SK-N-SH (cell line): ENCODE data around the gene KLHDC8A. TPM values are rescaled to one million over a fixed set of nuclear protein-coding genes. Genes with fewer than 3 reads are reported as not detected.
A peak's percentile ranks its signal among the peaks of the same experiment; 100 is the strongest.

Source experiments
- CTCF ChIA-PET: fragments of 300-600, 350-600 bp; formaldehyde crosslinking; extraction: SDS; loops from one replicate; lab custom pipeline; 2021; lab: Yijun Ruan, JAX
- POLR2A ChIA-PET: fragments of 350-600 bp; sonication (Branson Sonifier 250); formaldehyde crosslinking; extraction: SDS; loops from one replicate; lab custom pipeline; 2020; ENCODE audit warnings: antibody characterized with exemption, inconsistent platforms; lab: Yijun Ruan, JAX
- DNase-seq: peaks from one replicate; pipeline ENCODE4 v3.0.0; 2012
- H2AFZ ChIP-seq: fragments of 200-600 bp; sonication (generic); 2 replicates; pipeline ENCODE4 v1.8.1; 2016; ENCODE audit warnings: antibody characterized with exemption, mild to moderate bottlenecking, low read depth
- H3F3A ChIP-seq: fragments of 200-600 bp; sonication (generic); replicated peaks from 2 replicates; pipeline ENCODE3; 2016; ENCODE audit warnings: antibody characterized with exemption, mild to moderate bottlenecking; ENCODE audit not compliant: insufficient read depth
- H3K27ac ChIP-seq, 2 experiments: fragments of 200-500 bp in 1 of 2; fragments of 200-600 bp in 1 of 2; sonication (Bioruptor generic) in 1 of 2; sonication (generic), shearing (Covaris generic) in 1 of 2; 2 replicates each; pipeline versions ENCODE4 v1.5.1 to v1.6.1; 2014 to 2016; ENCODE audit warnings: low read depth in 2 of 2, inconsistent platforms in 1 of 2, low read length in 1 of 2, mild to moderate bottlenecking in 1 of 2, mixed read lengths in 1 of 2
- H3K27me3 ChIP-seq: fragments of 200-600 bp; sonication (generic), shearing (Covaris generic); 2 replicates; pipeline ENCODE4 v1.6.1; 2016; ENCODE audit warnings: mixed run types; ENCODE audit not compliant: insufficient read depth
- H3K36me3 ChIP-seq, 2 experiments: fragments of 200-500 bp in 1 of 2; fragments of 200-600 bp in 1 of 2; sonication (Bioruptor generic) in 1 of 2; sonication (generic) in 1 of 2; replicated peaks in 1 of 2; 2 replicates each; pipeline versions ENCODE3 to v1.5.1; 2014 to 2016; ENCODE audit warnings: low read length in 1 of 2, mild to moderate bottlenecking in 1 of 2; ENCODE audit not compliant: insufficient read depth in 2 of 2, control insufficient read depth in 1 of 2
- H3K4me1 ChIP-seq, 2 experiments: fragments of 200-500 bp in 1 of 2; fragments of 200-600 bp in 1 of 2; sonication (Bioruptor generic) in 1 of 2; sonication (generic), shearing (Covaris generic) in 1 of 2; 2 replicates each; pipeline versions ENCODE4 v1.5.1 to v1.6.1; 2014 to 2016; ENCODE audit warnings: low read depth in 1 of 2, low read length in 1 of 2, mixed run types in 1 of 2; ENCODE audit not compliant: insufficient read depth in 2 of 2, control insufficient read depth in 1 of 2
- H3K4me2 ChIP-seq: fragments of 200-600 bp; sonication (generic), shearing (Covaris generic); 2 replicates; pipeline ENCODE4 v1.6.1; 2017; ENCODE audit warnings: mixed run types
- H3K4me3 ChIP-seq, 2 experiments: fragments of 200-500 bp in 1 of 2; fragments of 200-600 bp in 1 of 2; sonication (Bioruptor generic) in 1 of 2; sonication (generic), shearing (Covaris generic) in 1 of 2; 2 replicates each; pipeline versions ENCODE4 v1.5.1 to v1.8.1; 2014 to 2016; ENCODE audit warnings: low read depth in 2 of 2, inconsistent platforms in 1 of 2, low read length in 1 of 2, mild to moderate bottlenecking in 1 of 2, mixed read lengths in 1 of 2, moderate library complexity in 1 of 2
- H3K79me2 ChIP-seq: fragments of 200-600 bp; sonication (generic); 2 replicates; pipeline ENCODE4 v1.8.1; 2017; ENCODE audit warnings: mild to moderate bottlenecking; ENCODE audit not compliant: insufficient read depth
- H3K9ac ChIP-seq: fragments of 200-600 bp; sonication (generic); 2 replicates; pipeline ENCODE4 v1.6.1; 2017; ENCODE audit warnings: mixed run types
- H3K9me2 ChIP-seq: fragments of 200-600 bp; sonication (generic); 2 replicates; pipeline ENCODE4 v1.6.1; 2017; ENCODE audit warnings: mixed run types
- H3K9me3 ChIP-seq: fragments of 200-600 bp; sonication (generic); 2 replicates; pipeline ENCODE4 v1.6.1; 2017; ENCODE audit warnings: mixed run types, mild to moderate bottlenecking, moderate library complexity
- H4K20me1 ChIP-seq: fragments of 200-600 bp; sonication (generic); 2 replicates; pipeline ENCODE4 v1.6.1; 2017; ENCODE audit warnings: mild to moderate bottlenecking, mixed run types; ENCODE audit not compliant: insufficient read depth
- FOXJ3 ChIP-seq: sonication (generic); formaldehyde crosslinking; IDR thresholded peaks from 2 replicates; pipeline ENCODE4 v1.5.1; 2020; ENCODE audit warnings: mild to moderate bottlenecking, missing genetic modification reagents
- GATA2 ChIP-seq: sonication (generic); formaldehyde crosslinking; IDR thresholded peaks from 2 replicates; pipeline ENCODE4 v1.5.0; 2020; ENCODE audit warnings: mild to moderate bottlenecking, missing genetic modification reagents
- JUND ChIP-seq: IDR thresholded peaks from 2 replicates; pipeline ENCODE4 v1.4.0; 2012
- MEF2A ChIP-seq: IDR thresholded peaks from 2 replicates; pipeline ENCODE4 v1.4.0; 2012; ENCODE audit warnings: low read depth, borderline replicate concordance
- MXI1 ChIP-seq: IDR thresholded peaks from 2 replicates; pipeline ENCODE4 v1.6.1; 2012; ENCODE audit warnings: mild to moderate bottlenecking, low read depth, low read length, improper control_type of control experiment
- POLR2AphosphoS5 ChIP-seq: IDR thresholded peaks from 2 replicates; pipeline ENCODE4 v1.6.1; 2012; ENCODE audit warnings: low read depth, low read length
- RAD21 ChIP-seq: IDR thresholded peaks from 2 replicates; pipeline ENCODE4 v1.6.1; 2012; ENCODE audit warnings: mild to moderate bottlenecking, low read length
- SIN3A ChIP-seq: IDR thresholded peaks from 2 replicates; pipeline ENCODE4 v1.6.1; 2012; ENCODE audit warnings: low read depth, mild to moderate bottlenecking, low read length, moderate library complexity, borderline replicate concordance
- SMC3 ChIP-seq: IDR thresholded peaks from 2 replicates; pipeline ENCODE4 v1.6.1; 2012; ENCODE audit warnings: low read depth, low read length, improper control_type of control experiment
- USF1 ChIP-seq: IDR thresholded peaks from 2 replicates; pipeline ENCODE4 v1.4.0; 2012; ENCODE audit warnings: low read depth, borderline replicate concordance
- WGBS: methylation state at CpG from one replicate; pipeline ENCODE4 v1.1.6; 2017; ENCODE audit warnings: low lambda C conversion rate; 5-methylcytosine and 5-hydroxymethylcytosine counted together
- polyA plus RNA-seq, 3 experiments: library from polyadenylated mRNA; depleted of rRNA; stranded (reverse); fragments of >200 nt; gene quantifications; 2 replicates each; pipeline ENCODE4 v1.2.3, GENCODE V29; 2012
- TF ChIP-seq, protein P1 (sequence below): fragments of 150-350 bp; IDR thresholded peaks from 2 replicates; pipeline ENCODE4 v1.6.1; 2016; ENCODE audit warnings: mild to moderate bottlenecking, low read depth, low read length
- TF ChIP-seq, protein P2 (sequence below): IDR thresholded peaks from 2 replicates; pipeline ENCODE4 v1.4.0; 2012; ENCODE audit warnings: low read depth
- TF ChIP-seq, protein P3 (sequence below): IDR thresholded peaks from 2 replicates; pipeline ENCODE4 v1.4.0; 2012; ENCODE audit warnings: low read depth, borderline replicate concordance

KLHDC8A gene
- polyA plus RNA-seq, 1 of the 3 experiments (the other 2 are of a cell fraction) = 0.02 TPM

DNA sequence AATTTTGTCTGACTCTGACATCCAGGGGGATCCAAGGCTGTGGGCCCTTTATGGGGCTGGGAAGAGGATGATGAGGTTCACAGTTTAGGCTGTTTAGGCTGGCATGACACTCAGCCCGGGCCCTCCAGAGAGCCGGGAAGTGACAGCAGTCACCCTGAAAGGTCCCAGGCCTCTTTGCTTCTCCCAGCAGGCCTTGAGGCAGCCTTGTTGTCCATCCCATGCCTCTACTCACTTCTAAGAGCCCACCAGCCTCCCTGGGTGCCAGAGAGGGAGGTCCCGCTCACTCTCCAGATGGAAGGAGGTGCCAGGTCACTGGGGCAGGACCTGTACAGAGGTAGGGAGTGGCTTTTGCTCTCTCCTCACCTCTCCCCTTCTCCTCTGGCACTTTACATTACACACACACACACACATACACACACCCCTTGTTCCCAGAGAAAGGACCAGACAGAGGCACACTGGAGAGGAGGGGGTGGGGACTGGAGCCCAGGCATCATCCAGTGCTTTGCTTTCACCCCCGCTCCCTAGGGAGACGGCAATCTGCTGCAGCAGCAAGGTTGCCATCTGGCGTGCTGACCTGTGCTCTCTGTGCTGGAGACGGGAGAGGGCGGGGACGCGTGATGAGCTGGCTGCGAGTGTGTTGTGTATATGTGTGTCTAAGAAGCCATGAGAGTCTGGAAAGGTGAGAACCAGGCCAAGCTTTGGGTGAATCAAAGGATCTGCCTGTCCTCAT lies 4.6 kb downstream of the KLHDC8A start:
- Histone ChIP-seq H3K27me3 (no peaks in the 10 kb centered on the region; the same call in 1 of the 2 replicates), H3K4me1 (peaks cover 0 to 8% of the 10 kb centered on the region in 2 experiments; a peak in 1 of 4 replicates), H3K4me3 (no peak overlapping the region), H3K9ac (no peak overlapping the region), H4K20me1 (no peaks in the 10 kb centered on the region), H2AFZ (no peak overlapping the region), H3K9me2 (no peaks in the 10 kb centered on the region), H3K9me3 (no peaks in the 10 kb centered on the region), H3F3A (no peaks in the 10 kb centered on the region), H3K79me2 (no peaks in the 10 kb centered on the region), H3K36me3 (no peaks in the 10 kb centered on the region), H3K27ac (no peak overlapping the region), H3K4me2 (no peak overlapping the region)
- ChIA-PET CTCF (interaction anchor here (0.6 to 4.5 kb wide), 10 partner anchors 19 to 290 kb away, joined by 3 to 91 read pairs (median 12); no protein-coding TSS in a partner anchor), POLR2A (no interaction called here)
- TF ChIP-seq, protein P1, sequence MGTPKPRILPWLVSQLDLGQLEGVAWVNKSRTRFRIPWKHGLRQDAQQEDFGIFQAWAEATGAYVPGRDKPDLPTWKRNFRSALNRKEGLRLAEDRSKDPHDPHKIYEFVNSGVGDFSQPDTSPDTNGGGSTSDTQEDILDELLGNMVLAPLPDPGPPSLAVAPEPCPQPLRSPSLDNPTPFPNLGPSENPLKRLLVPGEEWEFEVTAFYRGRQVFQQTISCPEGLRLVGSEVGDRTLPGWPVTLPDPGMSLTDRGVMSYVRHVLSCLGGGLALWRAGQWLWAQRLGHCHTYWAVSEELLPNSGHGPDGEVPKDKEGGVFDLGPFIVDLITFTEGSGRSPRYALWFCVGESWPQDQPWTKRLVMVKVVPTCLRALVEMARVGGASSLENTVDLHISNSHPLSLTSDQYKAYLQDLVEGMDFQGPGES = no peak
- TF ChIP-seq, protein P2, sequence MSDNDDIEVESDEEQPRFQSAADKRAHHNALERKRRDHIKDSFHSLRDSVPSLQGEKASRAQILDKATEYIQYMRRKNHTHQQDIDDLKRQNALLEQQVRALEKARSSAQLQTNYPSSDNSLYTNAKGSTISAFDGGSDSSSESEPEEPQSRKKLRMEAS = no peak
- TF ChIP-seq MXI1 (no peak), RAD21 (no peak), USF1 (no peak), SIN3A (no peak)
- 74% methylated on average over 10 of the region's 11 CpGs for WGBS
- peak; percentile 57 for DNase-seq

DNA sequence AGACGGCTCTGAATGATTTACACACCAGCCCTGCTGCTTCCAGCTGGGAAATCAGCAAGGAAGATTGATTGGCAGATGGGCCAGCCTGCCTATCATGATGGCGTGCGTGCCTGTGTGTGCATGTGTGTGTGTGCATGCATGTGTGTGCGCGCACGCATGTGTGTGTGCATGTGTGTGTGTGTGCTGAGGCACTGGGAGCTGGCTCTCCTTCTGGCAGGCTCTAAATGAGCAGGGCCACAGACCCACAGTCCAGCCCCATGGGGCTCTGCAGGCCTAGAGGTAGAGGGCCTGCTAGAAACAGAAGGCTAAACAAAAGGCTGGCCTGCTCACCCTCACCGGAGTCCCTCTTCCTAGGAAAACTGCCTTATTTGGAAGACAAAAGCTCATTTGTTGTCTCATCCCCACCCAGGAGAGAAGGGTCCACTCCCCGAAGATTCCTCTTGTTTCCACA lies 6.0 kb downstream of the KLHDC8A start:
- no peaks in the 10 kb centered on the region for H3K9me2 ChIP-seq
- no peak for DNase-seq
- TF ChIP-seq SMC3 (no peak), POLR2AphosphoS5 (no peak), MEF2A (no peak), USF1 (no peak), GATA2 (CRISPR knock-in tag) (no peak), JUND (no peak), SIN3A (no peak), FOXJ3 (CRISPR knock-in tag) (no peak)
- TF ChIP-seq, protein P3, sequence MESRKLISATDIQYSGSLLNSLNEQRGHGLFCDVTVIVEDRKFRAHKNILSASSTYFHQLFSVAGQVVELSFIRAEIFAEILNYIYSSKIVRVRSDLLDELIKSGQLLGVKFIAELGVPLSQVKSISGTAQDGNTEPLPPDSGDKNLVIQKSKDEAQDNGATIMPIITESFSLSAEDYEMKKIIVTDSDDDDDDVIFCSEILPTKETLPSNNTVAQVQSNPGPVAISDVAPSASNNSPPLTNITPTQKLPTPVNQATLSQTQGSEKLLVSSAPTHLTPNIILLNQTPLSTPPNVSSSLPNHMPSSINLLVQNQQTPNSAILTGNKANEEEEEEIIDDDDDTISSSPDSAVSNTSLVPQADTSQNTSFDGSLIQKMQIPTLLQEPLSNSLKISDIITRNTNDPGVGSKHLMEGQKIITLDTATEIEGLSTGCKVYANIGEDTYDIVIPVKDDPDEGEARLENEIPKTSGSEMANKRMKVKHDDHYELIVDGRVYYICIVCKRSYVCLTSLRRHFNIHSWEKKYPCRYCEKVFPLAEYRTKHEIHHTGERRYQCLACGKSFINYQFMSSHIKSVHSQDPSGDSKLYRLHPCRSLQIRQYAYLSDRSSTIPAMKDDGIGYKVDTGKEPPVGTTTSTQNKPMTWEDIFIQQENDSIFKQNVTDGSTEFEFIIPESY = no peak
- TF ChIP-seq, all 33 proteins: peak for 0

More for the DNA sequence above, 6.0 kb downstream of the KLHDC8A start:
- no peaks in the 10 kb centered on the region for H3K79me2 ChIP-seq
- no peak overlapping the region for H3K27ac ChIP-seq
- 83% methylated on average over 4 of the region's 8 CpGs for WGBS
- no peak overlapping the region for H2AFZ ChIP-seq
- H3K4me1 ChIP-seq = peaks cover 0 to 8% of the 10 kb centered on the region in 2 experiments; a peak in 1 of 4 replicates
- H3K4me3 ChIP-seq = no peak overlapping the region
- H3K9me3 ChIP-seq = no peaks in the 10 kb centered on the region
- no peaks in the 10 kb centered on the region for H4K20me1 ChIP-seq
- ChIA-PET POLR2A (no interaction called here), CTCF (interaction anchor here (0.6 to 9.5 kb wide), 8 partner anchors 14 to 240 kb away, joined by 3 to 79 read pairs (median 6); no protein-coding TSS in a partner anchor)
- no peak overlapping the region for H3K4me2 ChIP-seq
- H3K9ac ChIP-seq = no peak overlapping the region
- no peaks in the 10 kb centered on the region for H3K36me3 ChIP-seq
- no peaks in the 10 kb centered on the region; the same call in 1 of the 2 replicates for H3K27me3 ChIP-seq
- H3F3A ChIP-seq = no peaks in the 10 kb centered on the region
